ENCODE data around the gene SH3RF2.
"Not testable (repeated sequence)": the region's sequence is repeated elsewhere in the genome, so short reads cannot be mapped to it uniquely, and the experiment has no call there.

Gene SH3RF2

GRCh38 chr5:146005723-146006122 lies 69.3 kb downstream of the SH3RF2 start:
- H3K4me3 ChIP-seq (ENCODE audit: extremely low read depth, insufficient read depth, low read length, poor library complexity, severe bottlenecking), result no peak overlapping the region
- H3K36me3 ChIP-seq (ENCODE audit: control insufficient read depth, insufficient read depth, low read length), result no peaks in the 10 kb centered on the region
- H3K27ac ChIP-seq (ENCODE audit: low read depth, low read length, severe bottlenecking), result no peak overlapping the region
- H3K9me3 ChIP-seq (ENCODE audit: control insufficient read depth, low read length), result no peaks in the 10 kb centered on the region
- no peaks in the 10 kb centered on the region for H3K4me1 ChIP-seq (ENCODE audit: control insufficient read depth, insufficient read depth, low read length, poor library complexity, severe bottlenecking)

GRCh38 chr5:146006470-146007190 lies 70.3 kb downstream of the SH3RF2 start:
- 90 to 92% methylated on average over 5 to 6 of the region's 6 CpGs for WGBS, 2 experiments (ENCODE audit: insufficient coverage in 2 of 2)
- Histone ChIP-seq H3K4me3 (ENCODE audit: extremely low read depth, insufficient read depth, low read length, poor library complexity, severe bottlenecking) (no peak overlapping the region), H3K36me3 (ENCODE audit: control insufficient read depth, insufficient read depth, low read length) (no peaks in the 10 kb centered on the region), H3K4me1 (ENCODE audit: control insufficient read depth, insufficient read depth, low read length, poor library complexity, severe bottlenecking) (no peaks in the 10 kb centered on the region), H3K9me3 (ENCODE audit: control insufficient read depth, low read length) (no peaks in the 10 kb centered on the region), H3K27ac (ENCODE audit: low read depth, low read length, severe bottlenecking) (no peak overlapping the region)

- 64 to 100% methylated on average over 2 to 3 of the region's 3 CpGs for WGBS, 2 experiments (ENCODE audit: insufficient coverage in 2 of 2)
- no peak overlapping the region for H3K4me3 ChIP-seq (ENCODE audit: extremely low read depth, insufficient read depth, low read length, poor library complexity, severe bottlenecking)
Measured at GRCh38 chr5:146007270-146007669, 70.9 kb downstream of the SH3RF2 start.

DNA sequence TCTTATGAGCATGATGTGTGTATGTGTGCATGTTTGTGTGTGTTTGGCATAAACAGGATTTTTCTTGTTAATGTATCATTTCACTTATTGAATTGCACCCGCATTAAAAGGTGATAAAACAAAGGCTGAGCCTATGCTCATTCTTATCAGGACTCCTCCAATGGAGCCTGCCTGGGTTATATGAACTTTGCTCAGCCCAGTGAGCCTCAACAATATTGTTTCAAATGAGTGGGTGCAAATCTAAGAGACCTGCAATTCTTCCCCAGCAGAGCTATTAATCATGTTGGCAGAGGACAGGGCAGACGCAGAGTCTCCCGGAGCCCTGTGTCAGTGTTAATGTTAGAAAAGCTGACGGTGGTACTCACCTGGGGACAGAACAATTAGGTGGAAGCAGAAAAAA lies 71.6 kb downstream of the SH3RF2 start:
- Histone ChIP-seq H3K36me3 (ENCODE audit: control insufficient read depth, insufficient read depth, low read length) (no peaks in the 10 kb centered on the region), H3K9me3 (ENCODE audit: control insufficient read depth, low read length) (no peaks in the 10 kb centered on the region), H3K4me1 (ENCODE audit: control insufficient read depth, insufficient read depth, low read length, poor library complexity, severe bottlenecking) (no peaks in the 10 kb centered on the region), H3K27ac (ENCODE audit: low read depth, low read length, severe bottlenecking) (no peak overlapping the region), H3K4me3 (ENCODE audit: extremely low read depth, insufficient read depth, low read length, poor library complexity, severe bottlenecking) (no peak overlapping the region)
- 100% methylated on average over 1 of the region's 4 CpGs; no CpG with 5 or more reads in 1 of the 2 experiments for WGBS, 2 experiments (ENCODE audit: insufficient coverage in 2 of 2)

More at GRCh38 chr5:146007270-146007669, 70.9 kb downstream of the SH3RF2 start:
- Histone ChIP-seq H3K36me3 (ENCODE audit: control insufficient read depth, insufficient read depth, low read length) (no peaks in the 10 kb centered on the region), H3K27ac (ENCODE audit: low read depth, low read length, severe bottlenecking) (no peak overlapping the region), H3K4me1 (ENCODE audit: control insufficient read depth, insufficient read depth, low read length, poor library complexity, severe bottlenecking) (no peaks in the 10 kb centered on the region), H3K9me3 (ENCODE audit: control insufficient read depth, low read length) (no peaks in the 10 kb centered on the region)

- no peaks in the 10 kb centered on the region for H3K4me1 ChIP-seq (ENCODE audit: control insufficient read depth, insufficient read depth, low read length, poor library complexity, severe bottlenecking)
- H3K4me3 ChIP-seq (ENCODE audit: extremely low read depth, insufficient read depth, low read length, poor library complexity, severe bottlenecking), result no peak overlapping the region
- WGBS, 2 experiments (ENCODE audit: insufficient coverage in 2 of 2), result 80 to 83% methylated on average over 1 of the region's 1 CpG
- no peak overlapping the region for H3K27ac ChIP-seq (ENCODE audit: low read depth, low read length, severe bottlenecking)
- H3K9me3 ChIP-seq (ENCODE audit: control insufficient read depth, low read length), result no peaks in the 10 kb centered on the region
- no peaks in the 10 kb centered on the region for H3K36me3 ChIP-seq (ENCODE audit: control insufficient read depth, insufficient read depth, low read length)
Measured at GRCh38 chr5:146009020-146009419, 72.6 kb downstream of the SH3RF2 start.

DNA sequence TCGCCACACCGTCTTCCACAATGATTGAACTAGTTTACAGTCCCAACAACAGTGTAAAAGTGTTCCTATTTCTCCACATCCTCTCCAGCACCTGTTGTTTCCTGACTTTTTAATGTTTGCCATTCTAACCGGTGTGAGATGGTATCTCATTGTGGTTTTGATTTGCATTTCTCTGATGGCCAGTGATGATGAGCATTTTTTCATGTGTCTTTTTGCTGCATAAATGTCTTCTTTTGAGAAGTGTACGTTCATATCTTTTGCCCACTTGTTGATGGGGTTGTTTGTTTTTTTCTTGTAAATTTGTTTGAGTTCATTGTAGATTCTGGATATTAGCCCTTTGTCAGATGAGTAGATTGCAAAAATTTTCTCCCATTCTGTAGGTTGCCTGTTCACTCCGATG lies 74.1 kb downstream of the SH3RF2 start:
- not testable (repeated sequence) for H3K9me3 ChIP-seq (ENCODE audit: control insufficient read depth, low read length); H3K27ac ChIP-seq (ENCODE audit: low read depth, low read length, severe bottlenecking)
- WGBS, 2 experiments (ENCODE audit: insufficient coverage in 2 of 2), result no CpG with 5 or more reads among the region's 5 CpGs

GRCh38 chr5:146013761-146014160 lies 77.4 kb downstream of the SH3RF2 start:
- H3K36me3 ChIP-seq (ENCODE audit: control insufficient read depth, insufficient read depth, low read length), result peaks cover 6% of the 10 kb centered on the region
- 77 to 83% methylated on average over 7 of the region's 9 CpGs for whole genome bisulfite sequencing, 2 experiments (ENCODE audit: insufficient coverage in 2 of 2)
- H3K4me3 ChIP-seq (ENCODE audit: extremely low read depth, insufficient read depth, low read length, poor library complexity, severe bottlenecking), result no peak overlapping the region
- H3K4me1 ChIP-seq (ENCODE audit: control insufficient read depth, insufficient read depth, low read length, poor library complexity, severe bottlenecking), result no peaks in the 10 kb centered on the region
- no peak overlapping the region for H3K27ac ChIP-seq (ENCODE audit: low read depth, low read length, severe bottlenecking)
- H3K9me3 ChIP-seq (ENCODE audit: control insufficient read depth, low read length), result no peaks in the 10 kb centered on the region

More for the DNA sequence above, 74.1 kb downstream of the SH3RF2 start:
- H3K4me3 ChIP-seq (ENCODE audit: extremely low read depth, insufficient read depth, low read length, poor library complexity, severe bottlenecking); H3K4me1 ChIP-seq (ENCODE audit: control insufficient read depth, insufficient read depth, low read length, poor library complexity, severe bottlenecking); H3K36me3 ChIP-seq (ENCODE audit: control insufficient read depth, insufficient read depth, low read length): not testable (repeated sequence)

DNA sequence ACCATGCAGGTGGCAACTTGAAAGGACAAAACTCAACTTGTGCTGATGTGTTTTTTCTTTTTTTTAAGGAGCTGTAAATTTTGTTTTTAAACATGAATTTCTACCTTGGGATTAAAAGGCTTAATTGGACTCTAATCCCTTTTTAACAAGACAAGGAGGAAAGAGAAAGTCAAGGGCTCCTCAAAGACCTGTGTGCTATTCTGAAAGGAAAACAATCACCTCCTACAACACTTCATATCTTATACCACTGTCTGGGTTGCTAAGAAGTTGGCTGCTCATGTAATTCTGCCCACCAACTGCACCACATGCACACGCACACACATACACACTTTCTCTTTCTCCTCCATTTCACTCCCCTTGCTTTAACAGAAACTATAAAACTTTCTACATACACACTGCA lies 78.6 kb downstream of the SH3RF2 start:
- Histone ChIP-seq H3K27ac (ENCODE audit: low read depth, low read length, severe bottlenecking) (no peak overlapping the region), H3K9me3 (ENCODE audit: control insufficient read depth, low read length) (no peaks in the 10 kb centered on the region), H3K36me3 (ENCODE audit: control insufficient read depth, insufficient read depth, low read length) (peaks cover 6% of the 10 kb centered on the region), H3K4me3 (ENCODE audit: extremely low read depth, insufficient read depth, low read length, poor library complexity, severe bottlenecking) (no peak overlapping the region), H3K4me1 (ENCODE audit: control insufficient read depth, insufficient read depth, low read length, poor library complexity, severe bottlenecking) (no peaks in the 10 kb centered on the region)
- WGBS, 2 experiments (ENCODE audit: insufficient coverage in 2 of 2), result 86 to 94% methylated on average over 1 of the region's 1 CpG

DNA sequence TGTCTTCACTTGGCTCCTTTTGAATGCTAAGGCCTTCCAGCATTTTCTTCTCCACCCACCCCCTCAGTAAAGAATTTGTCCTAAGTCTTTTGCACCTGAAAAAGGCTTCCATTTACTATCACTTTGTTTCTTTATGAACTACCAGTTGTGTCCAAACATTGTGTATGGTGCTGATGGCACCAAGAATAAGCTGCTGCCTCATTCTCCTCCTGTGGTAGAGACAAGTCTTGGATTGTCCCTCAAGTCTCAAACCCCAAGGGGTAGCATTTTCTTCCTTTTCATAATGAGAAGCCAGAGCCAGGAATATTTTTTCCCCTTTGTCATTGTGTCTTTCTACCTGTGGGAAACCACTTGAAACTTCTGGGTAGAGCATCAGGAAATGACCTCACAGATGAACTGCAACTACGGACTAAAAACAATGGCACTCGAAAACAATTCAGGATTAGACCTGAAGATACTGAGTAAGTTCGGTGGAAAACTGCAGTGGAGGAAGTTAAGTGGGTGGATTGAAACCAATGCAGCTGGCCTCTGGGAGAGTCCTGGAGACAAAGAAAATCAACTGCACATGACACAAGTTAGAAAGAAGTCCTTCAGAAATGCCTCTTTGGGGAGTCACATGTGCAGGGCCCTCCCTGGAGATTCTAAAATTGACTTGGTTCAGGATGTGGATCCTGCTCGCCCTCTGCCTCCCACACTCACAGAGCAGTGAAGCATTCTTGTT lies 80.5 kb downstream of the SH3RF2 start:
- H3K4me1 ChIP-seq (ENCODE audit: control insufficient read depth, insufficient read depth, low read length, poor library complexity, severe bottlenecking), result no peaks in the 10 kb centered on the region
- H3K36me3 ChIP-seq (ENCODE audit: control insufficient read depth, insufficient read depth, low read length), result peaks cover 6% of the 10 kb centered on the region
- H3K27ac ChIP-seq (ENCODE audit: low read depth, low read length, severe bottlenecking), result peak overlapping the region; percentile 25
- H3K9me3 ChIP-seq (ENCODE audit: control insufficient read depth, low read length), result no peaks in the 10 kb centered on the region
- WGBS, 2 experiments (ENCODE audit: insufficient coverage in 2 of 2), result 94 to 100% methylated on average over 4 of the region's 4 CpGs
- H3K4me3 ChIP-seq (ENCODE audit: extremely low read depth, insufficient read depth, low read length, poor library complexity, severe bottlenecking), result no peak overlapping the region

DNA sequence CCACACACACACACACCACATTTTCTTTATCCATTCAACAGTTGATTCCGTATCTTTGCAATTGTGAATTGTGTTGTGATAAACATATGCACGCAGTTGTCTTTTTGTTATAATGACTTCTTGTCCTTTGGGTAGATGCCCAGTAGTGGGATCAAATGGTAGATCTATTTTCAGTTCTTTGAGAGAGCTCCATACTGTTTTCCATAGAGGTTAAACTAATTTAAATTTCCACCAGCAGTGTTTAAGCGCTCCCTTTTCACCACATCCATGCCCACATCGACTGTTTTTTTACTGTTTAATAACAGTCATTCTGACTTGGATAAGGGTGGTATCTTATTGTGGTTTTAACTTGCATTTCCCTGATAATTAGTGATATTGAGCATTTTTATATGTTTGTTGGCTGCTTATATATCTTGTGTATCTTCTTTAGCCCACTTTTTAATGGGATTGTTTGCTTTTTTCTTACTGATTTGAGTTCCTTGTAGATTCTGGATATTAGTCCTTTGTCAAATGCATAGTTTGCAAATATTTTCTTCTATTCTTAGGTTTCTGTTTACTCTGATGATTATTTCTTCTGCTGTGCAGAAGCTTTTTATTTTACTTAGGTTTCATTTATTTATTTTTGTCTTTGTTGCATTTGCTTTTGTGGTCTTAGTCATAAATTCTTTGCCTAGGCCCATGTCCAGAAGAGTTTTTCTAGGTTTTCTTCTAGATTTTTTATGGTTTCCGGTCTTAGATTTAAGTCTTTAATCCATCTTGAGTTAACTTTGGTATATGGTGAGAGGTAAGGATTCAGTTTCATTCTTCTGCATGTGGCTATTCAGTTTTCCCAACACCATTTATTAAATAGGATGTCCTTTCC lies 82.4 kb downstream of the SH3RF2 start:
- Histone ChIP-seq H3K27ac (ENCODE audit: low read depth, low read length, severe bottlenecking) (no peak overlapping the region), H3K4me3 (ENCODE audit: extremely low read depth, insufficient read depth, low read length, poor library complexity, severe bottlenecking) (no peak overlapping the region), H3K36me3 (ENCODE audit: control insufficient read depth, insufficient read depth, low read length) (peaks cover 6% of the 10 kb centered on the region), H3K4me1 (ENCODE audit: control insufficient read depth, insufficient read depth, low read length, poor library complexity, severe bottlenecking) (no peaks in the 10 kb centered on the region), H3K9me3 (ENCODE audit: control insufficient read depth, low read length) (no peaks in the 10 kb centered on the region)
- 90 to 100% methylated on average over 1 of the region's 5 CpGs for WGBS, 2 experiments (ENCODE audit: insufficient coverage in 2 of 2)

Data from mesodermal cell (in vitro differentiated cells).